GM21737 (cell line): ENCODE measurements around the gene STRIP1.

Source experiments
- ATAC-seq: cut with Tn5 transposase; IDR thresholded peaks from one replicate; pipeline ENCODE4 v1.9.1; 2021; ENCODE audit warnings: mild to moderate bottlenecking, moderate library complexity; ENCODE audit not compliant: unreplicated experiment

Gene STRIP1

GRCh38 chr1:110050602-110051261 is 16.3 kb downstream of the STRIP1 start:
- no peak for ATAC-seq

DNA sequence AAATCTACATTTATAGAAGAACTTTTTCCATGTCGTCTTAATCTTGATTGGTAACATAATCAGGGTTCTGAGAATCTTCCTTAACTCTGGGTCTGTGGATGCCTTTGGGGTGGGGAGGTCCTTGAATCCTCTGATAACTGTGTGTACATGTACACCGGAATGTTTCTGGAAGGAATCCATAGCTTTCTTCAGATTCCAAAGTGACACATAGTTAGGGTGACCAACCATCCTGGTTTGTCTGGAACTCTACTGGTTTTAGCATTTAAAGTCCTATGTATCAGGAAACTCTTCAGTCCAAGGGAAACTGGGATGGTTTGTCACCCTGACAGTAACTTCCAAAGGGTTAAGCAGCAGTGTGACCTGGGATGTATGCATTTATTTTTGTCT is 16.8 kb downstream of the STRIP1 start:
- ATAC-seq: no peak

- no peak for ATAC-seq
These were observed 19.4 kb downstream of the STRIP1 start for GRCh38 chr1:110053552-110054428.

GRCh38 chr1:110055493-110056284 is 21.3 kb downstream of the STRIP1 start:
- ATAC-seq: no peak

GRCh38 chr1:110056285-110056683 is 21.9 kb downstream of the STRIP1 start:
- no peak for ATAC-seq

DNA sequence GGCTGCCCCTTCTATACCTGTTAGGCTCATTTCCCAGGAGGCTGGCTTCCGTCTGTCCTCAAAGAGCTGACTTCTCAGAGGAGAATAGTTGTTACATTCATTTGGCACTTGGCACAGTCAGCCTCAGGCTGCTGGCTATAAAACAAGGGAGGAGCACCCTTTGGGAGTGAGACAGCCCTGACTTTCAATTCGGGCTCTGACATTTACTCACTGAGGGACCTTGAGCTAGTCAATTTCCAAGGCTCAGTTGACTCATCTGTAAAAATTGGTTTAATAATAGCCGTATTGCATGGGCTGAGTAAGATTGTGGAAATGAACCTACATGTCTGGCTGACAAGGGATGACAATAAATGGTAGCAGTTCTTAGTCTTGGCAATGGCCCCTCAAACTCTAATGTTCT is 22.4 kb downstream of the STRIP1 start:
- no peak for ATAC-seq

DNA sequence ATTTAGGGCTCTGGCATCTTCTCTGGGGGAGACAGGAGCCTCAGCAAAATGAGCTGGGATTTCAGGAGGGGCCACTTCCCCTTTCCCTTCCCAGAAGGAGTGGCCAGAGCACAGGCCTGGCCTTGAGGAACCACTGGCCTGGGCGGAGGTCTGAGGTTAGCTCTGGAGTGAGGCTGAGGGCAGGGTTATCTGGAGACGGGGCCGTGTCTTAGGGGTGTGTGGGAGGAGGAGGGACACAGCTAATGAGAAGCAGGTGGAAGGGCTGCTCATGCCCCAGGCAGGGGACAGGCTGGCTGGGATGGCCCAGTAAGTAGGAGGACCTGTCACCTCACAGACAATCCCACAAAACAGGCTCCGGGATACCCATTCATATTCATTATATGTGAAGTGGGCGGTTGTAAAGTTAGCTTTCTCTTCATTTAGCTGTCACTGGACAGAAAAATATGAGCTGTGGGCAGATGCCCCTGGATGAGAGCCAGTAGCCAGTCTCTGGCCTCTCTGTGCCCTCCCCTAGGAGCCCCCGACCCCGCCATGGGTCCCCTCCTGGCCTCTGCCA is 23.6 kb downstream of the STRIP1 start:
- ATAC-seq: no peak

GRCh38 chr1:110058591-110058990 is 24.2 kb downstream of the STRIP1 start:
- ATAC-seq: no peak

GRCh38 chr1:110059133-110059863 is 24.9 kb downstream of the STRIP1 start:
- ATAC-seq: no peak

DNA sequence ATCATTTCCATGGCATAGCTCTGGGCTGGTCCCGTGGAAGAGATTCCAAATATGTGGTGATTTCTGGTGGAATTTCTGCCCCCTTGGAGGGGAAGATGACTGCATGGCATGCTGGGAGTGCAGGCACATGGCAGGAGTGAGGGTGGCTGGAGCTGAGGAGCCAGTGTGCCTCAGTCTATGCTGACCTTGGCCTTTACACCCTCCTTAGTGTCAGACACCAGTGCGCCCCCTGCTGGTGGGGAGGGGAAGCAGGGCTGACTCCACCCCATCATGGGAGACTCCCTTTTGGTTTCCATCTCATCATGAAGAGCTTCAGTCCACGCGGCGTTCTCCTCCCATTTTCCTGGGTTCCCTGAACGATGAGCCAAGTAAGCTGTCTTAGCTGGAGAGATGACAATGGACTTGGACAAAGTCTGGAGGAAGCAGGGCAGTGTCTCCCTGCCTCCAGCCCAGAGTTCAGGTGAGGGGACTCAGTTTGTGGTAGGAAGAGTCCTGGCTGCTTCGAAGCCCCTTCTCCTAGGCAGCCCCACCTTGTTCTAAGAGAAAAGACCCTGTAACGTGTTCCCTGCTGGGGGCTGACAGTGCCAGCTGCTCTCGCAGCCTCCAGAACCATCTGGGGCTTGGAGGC is 25.7 kb downstream of the STRIP1 start:
- no peak for ATAC-seq

DNA sequence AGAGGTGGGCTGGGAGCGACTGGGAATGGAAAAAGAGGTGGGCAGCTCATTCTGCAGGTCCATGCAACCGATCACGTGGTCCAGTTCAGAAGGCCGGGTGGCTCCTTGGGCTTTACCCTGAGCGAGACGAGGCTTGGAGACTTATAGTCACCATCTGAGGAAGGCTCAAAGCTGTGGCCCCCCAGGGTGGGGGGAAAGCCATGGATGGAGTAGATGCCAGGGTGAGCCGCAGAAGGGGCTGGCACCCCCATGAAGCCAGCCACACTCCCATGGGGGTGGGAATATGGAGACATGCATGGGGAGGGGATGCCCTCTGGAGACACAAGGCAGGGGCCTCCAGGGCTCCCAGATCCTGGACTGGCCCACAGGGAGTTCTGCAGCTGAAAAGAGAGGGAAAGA is 26.2 kb downstream of the STRIP1 start:
- no peak for ATAC-seq

- ATAC-seq: no peak
These were observed 26.9 kb downstream of the STRIP1 start for GRCh38 chr1:110061341-110061740.

- no peak for ATAC-seq
These were observed 28.2 kb downstream of the STRIP1 start for GRCh38 chr1:110062612-110063011.

DNA sequence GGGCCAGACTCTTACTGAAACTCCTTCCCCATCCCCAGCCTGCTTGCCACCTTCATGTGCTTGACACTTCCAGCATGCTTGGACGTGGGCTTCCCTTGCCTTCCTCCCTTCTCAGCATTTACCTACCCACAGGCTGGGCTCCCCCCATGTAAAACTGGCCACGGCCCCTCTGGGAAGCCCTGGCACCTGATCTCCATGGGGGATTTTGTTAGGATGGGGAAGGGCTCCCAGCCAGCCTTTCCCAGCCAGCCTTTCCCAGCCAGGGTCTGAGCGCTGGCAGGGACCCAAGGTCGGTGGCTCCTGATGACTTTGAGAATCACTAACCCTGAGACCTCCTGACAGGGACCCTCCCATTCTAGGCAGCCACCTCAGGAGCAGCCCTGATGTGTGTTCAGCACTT is 29.4 kb downstream of the STRIP1 start:
- ATAC-seq: no peak

DNA sequence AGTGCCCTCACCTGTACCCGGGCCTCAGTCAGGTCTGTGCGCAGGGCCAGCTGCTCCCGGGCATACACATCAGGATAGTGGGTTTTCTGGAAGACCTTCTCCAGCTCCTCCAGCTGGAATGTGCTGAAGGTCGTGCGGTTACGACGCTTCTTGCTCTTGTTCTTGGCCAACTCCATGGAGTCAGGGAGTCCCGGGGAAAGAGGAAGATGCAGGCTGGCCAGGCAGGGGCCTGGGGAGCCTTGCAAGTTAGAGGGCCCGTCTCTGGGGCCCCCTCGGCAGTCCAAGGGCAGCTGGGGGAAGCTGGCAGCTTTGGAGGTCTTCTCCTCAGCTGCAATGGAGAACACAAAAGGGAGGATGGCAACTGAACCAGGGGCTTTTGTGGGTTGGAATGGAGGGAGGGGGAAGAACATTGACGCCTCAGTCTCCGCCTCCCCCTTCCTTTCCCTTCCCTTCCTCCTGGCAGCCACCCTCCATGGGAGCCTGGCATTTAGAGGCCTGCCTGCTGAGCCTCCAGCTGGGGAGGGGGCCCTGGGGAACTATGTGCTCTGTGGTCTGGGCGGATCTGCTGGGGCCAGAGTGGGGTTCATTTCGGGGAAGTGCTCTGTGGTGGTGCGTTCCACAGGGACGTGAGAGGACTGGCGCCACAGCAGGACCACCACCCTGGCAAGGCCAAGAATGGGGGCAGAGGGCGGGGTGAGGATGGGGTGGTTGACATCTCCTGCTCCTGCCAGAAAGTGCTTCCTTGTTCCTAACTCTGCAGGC is 30.3 kb downstream of the STRIP1 start:
- ATAC-seq: no peak

DNA sequence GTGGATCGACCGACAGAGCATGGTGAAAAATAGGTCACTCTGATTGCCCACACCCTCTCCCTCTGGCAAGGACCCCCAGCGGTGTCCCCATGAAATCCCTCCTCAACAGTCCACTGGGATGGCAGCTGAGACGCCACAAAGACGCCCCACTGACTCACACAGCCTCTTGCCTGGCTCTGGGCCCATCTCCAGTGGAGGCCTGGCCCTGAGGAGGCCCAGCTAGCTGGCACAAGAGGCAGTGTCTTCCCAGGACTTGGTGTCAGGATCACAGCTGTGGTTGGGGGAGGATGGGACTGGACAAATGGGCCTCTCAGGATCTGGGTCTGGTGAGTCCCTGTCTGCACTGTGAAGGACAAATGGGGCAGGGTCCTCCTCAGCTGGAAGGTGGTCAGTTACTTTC is 31.4 kb downstream of the STRIP1 start:
- no peak for ATAC-seq

DNA sequence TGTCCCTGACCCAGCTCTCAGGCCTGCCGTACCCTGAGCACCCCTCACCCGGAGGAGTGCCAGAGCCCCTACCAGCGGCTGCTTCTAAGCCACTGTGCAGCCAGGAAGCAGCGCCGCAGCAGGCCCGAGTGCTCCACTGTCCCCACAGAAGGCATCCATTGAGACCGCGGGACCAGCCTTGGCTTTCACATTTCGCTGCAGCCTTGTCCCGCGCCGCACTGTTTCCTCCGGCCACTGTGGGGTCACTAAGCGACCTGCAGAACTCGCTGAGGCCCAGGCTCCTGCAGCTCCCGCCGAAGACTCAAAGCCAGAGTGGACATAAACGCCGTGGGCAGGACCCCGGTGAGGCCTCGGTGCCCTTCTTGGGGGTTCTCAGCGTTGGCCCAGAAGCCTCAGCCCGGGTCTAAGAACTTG is 33.1 kb downstream of the STRIP1 start:
- no peak for ATAC-seq

DNA sequence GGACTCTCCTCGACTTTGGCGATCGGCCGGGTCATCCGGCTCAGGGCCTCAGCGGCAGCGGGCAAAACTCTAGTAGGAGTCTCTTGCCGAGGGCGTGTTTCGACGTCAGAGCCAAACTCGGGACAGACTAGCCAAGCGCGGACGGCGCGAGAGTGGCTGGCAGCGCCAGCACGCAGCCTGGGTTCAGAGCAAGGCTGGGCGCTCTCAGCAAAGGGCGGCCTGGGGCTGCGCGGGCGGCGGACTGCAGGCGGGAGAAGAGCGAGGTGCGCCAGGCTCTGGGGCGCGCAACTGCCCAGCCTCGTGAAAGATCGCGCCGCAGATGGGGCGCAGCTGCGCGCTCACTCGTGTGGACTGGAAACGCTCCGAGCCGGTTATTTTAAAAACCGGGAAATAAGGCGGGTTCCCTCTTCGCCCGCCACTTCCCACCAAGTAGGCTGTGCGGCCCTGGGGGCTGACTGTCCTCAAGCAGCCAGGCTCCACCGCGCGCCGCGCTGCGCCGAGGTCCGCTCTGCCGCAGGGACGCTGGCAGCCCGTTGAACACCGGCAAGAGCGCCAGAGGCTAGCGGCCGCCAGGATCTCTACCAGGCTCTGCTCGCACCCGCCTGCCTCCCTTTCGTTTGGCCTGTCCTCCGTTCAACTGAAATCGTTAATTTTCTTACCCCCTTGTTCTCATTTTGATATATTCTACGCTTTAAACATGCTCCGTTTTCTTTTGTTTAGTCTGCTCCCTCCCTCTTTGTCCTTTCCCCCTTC is 33.6 kb downstream of the STRIP1 start:
- ATAC-seq: no peak
